BE2C (cell line): Measurements from ENCODE around the gene ME3.
"Not testable (repeated sequence)": the region's sequence is repeated elsewhere in the genome, so short reads cannot be mapped to it uniquely, and the experiment has no call there.

Experiments used
- DNase-seq: peaks from one replicate; pipeline ENCODE4 v3.0.0-alpha.2; 2020
- H3K27me3 ChIP-seq: fragments of 250-450 bp; sonication (Bioruptor Pico); 2 replicates; pipeline ENCODE4 v1.5.1; 2020; ENCODE audit warnings: mild to moderate bottlenecking
- H3K36me3 ChIP-seq: fragments of 250-450 bp; sonication (Bioruptor Pico); 2 replicates; pipeline ENCODE4 v1.5.1; 2020; ENCODE audit warnings: mild to moderate bottlenecking
- H3K4me1 ChIP-seq: fragments of 250-450 bp; sonication (Bioruptor Pico); 2 replicates; pipeline ENCODE4 v1.5.1; 2020
- H3K4me3 ChIP-seq: 2 replicates; pipeline ENCODE4 v1.5.1; 2011; ENCODE audit warnings: low read depth, low read length
- H3K9me3 ChIP-seq: fragments of 250-450 bp; sonication (Bioruptor Pico); 2 replicates; pipeline ENCODE4 v1.5.1; 2020
- TF ChIP-seq, protein P1 (sequence below): IDR thresholded peaks from 2 replicates; pipeline ENCODE4 v1.5.1; 2012; ENCODE audit warnings: mild to moderate bottlenecking, low read depth, low read length

The ME3 gene

DNA sequence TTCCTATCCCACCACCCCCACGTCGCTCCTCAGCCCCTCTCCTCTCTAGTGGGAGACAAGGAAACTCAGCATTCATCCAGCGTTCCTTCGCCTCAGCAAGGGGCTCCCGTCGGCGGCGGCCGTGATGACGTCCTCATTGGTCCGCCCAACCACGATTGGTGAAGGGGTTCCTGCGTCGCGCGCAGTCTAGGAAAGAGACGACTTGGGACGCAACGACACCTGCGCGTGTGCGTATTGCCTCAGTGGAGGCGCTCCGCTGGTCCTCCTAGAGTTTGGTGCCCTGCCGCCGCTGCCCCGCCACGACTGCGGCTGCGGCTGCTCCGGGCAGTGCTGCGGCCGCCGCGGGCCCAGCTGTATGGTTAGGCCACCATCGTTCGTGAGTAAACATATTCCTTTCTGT lies 241.2 kb downstream of the ME3 start:
- no peaks in the 10 kb centered on the region for H3K27me3 ChIP-seq
- no peak overlapping the region for H3K4me3 ChIP-seq
- H3K4me1 ChIP-seq = no peaks in the 10 kb centered on the region
- H3K36me3 ChIP-seq = no peaks in the 10 kb centered on the region
- TF ChIP-seq, protein P1, sequence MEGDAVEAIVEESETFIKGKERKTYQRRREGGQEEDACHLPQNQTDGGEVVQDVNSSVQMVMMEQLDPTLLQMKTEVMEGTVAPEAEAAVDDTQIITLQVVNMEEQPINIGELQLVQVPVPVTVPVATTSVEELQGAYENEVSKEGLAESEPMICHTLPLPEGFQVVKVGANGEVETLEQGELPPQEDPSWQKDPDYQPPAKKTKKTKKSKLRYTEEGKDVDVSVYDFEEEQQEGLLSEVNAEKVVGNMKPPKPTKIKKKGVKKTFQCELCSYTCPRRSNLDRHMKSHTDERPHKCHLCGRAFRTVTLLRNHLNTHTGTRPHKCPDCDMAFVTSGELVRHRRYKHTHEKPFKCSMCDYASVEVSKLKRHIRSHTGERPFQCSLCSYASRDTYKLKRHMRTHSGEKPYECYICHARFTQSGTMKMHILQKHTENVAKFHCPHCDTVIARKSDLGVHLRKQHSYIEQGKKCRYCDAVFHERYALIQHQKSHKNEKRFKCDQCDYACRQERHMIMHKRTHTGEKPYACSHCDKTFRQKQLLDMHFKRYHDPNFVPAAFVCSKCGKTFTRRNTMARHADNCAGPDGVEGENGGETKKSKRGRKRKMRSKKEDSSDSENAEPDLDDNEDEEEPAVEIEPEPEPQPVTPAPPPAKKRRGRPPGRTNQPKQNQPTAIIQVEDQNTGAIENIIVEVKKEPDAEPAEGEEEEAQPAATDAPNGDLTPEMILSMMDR = no peak
- no peaks in the 10 kb centered on the region for H3K9me3 ChIP-seq
- DNase-seq = no peak

DNA sequence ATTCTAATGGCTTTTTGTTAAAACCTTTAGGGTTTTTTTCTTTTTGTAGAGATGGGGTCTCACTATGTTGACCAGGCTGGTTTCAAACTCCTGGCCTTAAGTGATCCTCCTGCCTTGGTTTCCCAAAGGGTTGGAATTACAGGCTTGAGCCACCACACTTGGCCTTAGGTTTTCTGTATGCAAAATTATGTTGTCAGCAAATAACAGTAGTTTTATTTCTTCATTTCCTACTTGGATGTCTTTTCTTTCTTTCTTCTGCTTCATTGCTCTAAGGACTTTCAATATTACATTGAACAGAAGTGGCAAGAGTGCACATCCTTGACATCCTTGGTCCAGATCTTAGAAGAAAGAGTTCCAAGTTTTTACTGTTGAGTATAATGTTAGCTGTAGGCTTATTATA lies 245.0 kb downstream of the ME3 start:
- no peaks in the 10 kb centered on the region for H3K36me3 ChIP-seq
- H3K27me3 ChIP-seq = no peaks in the 10 kb centered on the region
- no peaks in the 10 kb centered on the region for H3K9me3 ChIP-seq
- H3K4me3 ChIP-seq = no peak overlapping the region
- TF ChIP-seq, protein P1 = no peak
- no peaks in the 10 kb centered on the region for H3K4me1 ChIP-seq
- no peak for DNase-seq

DNA sequence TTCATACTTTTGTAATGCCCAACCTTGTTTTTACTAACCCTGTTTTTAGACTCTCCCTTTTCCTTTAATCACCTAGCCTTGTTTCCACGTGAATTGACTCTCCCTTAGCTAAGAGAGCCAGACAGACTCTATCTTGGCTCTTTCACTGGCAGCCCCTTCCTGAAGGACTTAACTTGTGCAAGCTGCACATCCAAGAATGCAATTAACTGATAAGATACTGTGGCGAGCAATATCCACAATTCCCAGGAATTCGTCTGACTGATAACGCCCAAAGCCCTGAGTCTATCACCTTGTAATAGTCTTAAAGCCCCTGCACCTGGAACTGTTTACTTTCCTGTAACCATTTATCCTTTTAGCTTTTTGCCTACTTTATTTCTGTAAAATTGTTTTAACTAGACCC lies 248.9 kb downstream of the ME3 start:
- not testable (repeated sequence) for DNase-seq, H3K36me3 ChIP-seq, H3K4me3 ChIP-seq, H3K27me3 ChIP-seq, H3K9me3 ChIP-seq, H3K4me1 ChIP-seq

DNA sequence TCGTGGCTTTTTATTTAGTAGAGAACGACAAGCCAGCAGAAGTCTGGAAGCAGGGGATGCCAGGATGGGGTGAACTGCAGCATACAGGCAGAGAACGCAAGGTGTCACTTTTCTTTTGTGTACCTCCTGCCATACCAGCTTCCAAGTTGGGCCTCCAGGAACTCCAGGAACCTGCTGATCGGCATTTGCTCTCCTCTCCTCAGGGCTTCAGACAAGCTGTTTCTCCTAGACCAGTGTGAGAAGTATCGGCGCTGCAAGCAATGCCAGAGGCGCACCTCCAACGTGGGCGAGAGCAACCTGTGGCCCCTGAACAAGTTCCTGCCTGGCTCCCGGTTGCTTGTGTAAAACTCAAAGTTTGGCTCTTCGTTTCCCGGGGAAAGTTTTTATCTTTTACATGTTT lies 250.0 kb downstream of the ME3 start:
- H3K9me3 ChIP-seq = no peaks in the 10 kb centered on the region
- no peak for DNase-seq
- H3K36me3 ChIP-seq = no peaks in the 10 kb centered on the region
- no peaks in the 10 kb centered on the region for H3K4me1 ChIP-seq
- H3K27me3 ChIP-seq = no peaks in the 10 kb centered on the region
- no peak overlapping the region for H3K4me3 ChIP-seq
- TF ChIP-seq, protein P1 = no peak

DNA sequence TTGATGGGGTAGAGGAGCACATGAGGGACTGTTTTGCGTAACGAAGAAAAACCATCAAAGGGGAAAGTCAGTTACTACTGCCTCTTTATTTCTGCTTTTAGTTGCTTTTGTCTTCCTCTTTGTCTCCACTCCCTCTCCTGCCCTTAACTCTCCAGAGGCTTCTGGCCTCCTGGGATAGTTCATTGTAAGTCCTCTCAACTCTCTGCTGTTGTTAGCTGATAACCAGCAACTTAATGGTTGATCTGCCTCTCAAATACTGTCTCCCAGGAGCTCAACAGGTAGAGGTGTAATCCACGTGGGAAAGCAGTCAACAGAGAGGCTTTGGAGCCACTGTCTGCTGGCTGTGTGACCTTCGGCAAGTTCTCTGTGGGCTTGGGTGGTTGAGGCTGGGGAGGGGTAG lies 250.5 kb downstream of the ME3 start:
- Histone ChIP-seq H3K4me1 (no peaks in the 10 kb centered on the region), H3K36me3 (no peaks in the 10 kb centered on the region), H3K27me3 (no peaks in the 10 kb centered on the region), H3K4me3 (no peak overlapping the region), H3K9me3 (no peaks in the 10 kb centered on the region)
- TF ChIP-seq, protein P1 = no peak
- DNase-seq = no peak

DNA sequence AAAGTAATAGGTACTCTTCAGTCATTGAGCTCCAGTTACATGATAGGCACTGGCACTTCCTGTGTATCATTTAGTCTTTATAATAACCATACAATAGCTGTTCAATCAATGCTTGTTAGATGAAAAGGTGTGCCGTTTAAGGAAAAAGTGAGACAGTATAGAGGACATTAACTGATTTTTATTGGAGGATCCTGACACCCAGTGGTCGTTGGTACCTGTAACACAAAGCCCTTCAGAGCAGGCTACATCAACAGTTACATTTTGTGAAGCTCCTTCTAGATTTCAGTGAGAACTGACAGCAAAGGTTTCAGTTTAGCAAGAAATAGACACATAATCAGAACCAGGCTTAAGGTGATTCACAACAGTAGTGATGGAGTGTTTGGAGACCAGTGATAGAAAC lies 253.5 kb downstream of the ME3 start:
- Histone ChIP-seq H3K4me1 (no peaks in the 10 kb centered on the region), H3K4me3 (no peak overlapping the region), H3K36me3 (no peaks in the 10 kb centered on the region; the same call in 1 of the 2 replicates), H3K27me3 (no peaks in the 10 kb centered on the region), H3K9me3 (no peaks in the 10 kb centered on the region)
- TF ChIP-seq, protein P1 = no peak
- DNase-seq = no peak

DNA sequence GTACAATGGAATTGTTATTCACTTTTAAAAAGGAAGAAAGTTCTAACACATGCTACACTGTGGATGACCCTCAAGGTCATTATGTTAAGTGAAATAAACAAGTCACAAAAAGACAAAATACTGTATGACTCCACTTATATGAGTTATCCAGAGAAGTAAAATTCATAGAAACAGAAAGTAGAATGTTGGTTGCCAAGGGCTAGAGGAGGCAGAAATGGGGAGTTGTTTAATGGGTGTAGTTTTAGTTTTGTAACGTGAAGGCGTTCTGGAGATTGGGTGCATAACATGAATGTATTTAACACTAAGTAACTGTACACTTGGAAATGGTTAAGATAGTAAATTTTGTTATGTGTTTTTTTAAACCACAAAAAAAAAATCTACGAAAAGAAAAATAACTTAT lies 253.9 kb downstream of the ME3 start:
- no peaks in the 10 kb centered on the region for H3K4me1 ChIP-seq
- H3K4me3 ChIP-seq = no peak overlapping the region
- no peaks in the 10 kb centered on the region for H3K27me3 ChIP-seq
- TF ChIP-seq, protein P1 = no peak
- no peak for DNase-seq
- H3K36me3 ChIP-seq = no peaks in the 10 kb centered on the region; the same call in 1 of the 2 replicates
- H3K9me3 ChIP-seq = no peaks in the 10 kb centered on the region
